GM23248 (cell line): ENCODE measurements around the gene TPCN1. TPM values are rescaled to one million over a fixed set of nuclear protein-coding genes. Genes with fewer than 3 reads are reported as not detected.

Experiments used
- DNase-seq: peaks from one replicate; pipeline ENCODE4 v3.0.0-alpha.2; 2015
- H2AFZ ChIP-seq: fragments of 200-600 bp; sonication (generic); 2 replicates; pipeline ENCODE4 v1.6.1; 2016; ENCODE audit warnings: antibody characterized with exemption
- H3F3A ChIP-seq: fragments of 200-600 bp; sonication (generic); 2 replicates; pipeline ENCODE4 v1.6.1; 2016; ENCODE audit warnings: mild to moderate bottlenecking, antibody characterized with exemption, mixed run types; ENCODE audit not compliant: insufficient read depth
- H3K27ac ChIP-seq: fragments of 200-600 bp; sonication (generic); 2 replicates; pipeline ENCODE4 v1.5.1; 2016; ENCODE audit warnings: mild to moderate bottlenecking
- H3K27me3 ChIP-seq: fragments of 200-600 bp; sonication (generic); replicated peaks from 2 replicates; pipeline ENCODE4 v1.6.1; 2016; ENCODE audit warnings: mild to moderate bottlenecking; ENCODE audit not compliant: insufficient read depth
- H3K36me3 ChIP-seq: fragments of 200-600 bp; sonication (generic); 2 replicates; pipeline ENCODE4 v1.6.1; 2016; ENCODE audit warnings: low read depth, mild to moderate bottlenecking
- H3K4me1 ChIP-seq: fragments of 200-600 bp; sonication (generic); 2 replicates; pipeline ENCODE4 v1.6.1; 2016; ENCODE audit warnings: mild to moderate bottlenecking; ENCODE audit not compliant: insufficient read depth
- H3K4me2 ChIP-seq: fragments of 200-600 bp; sonication (generic); one replicate; pipeline ENCODE4 v1.6.1; 2016; ENCODE audit warnings: mild to moderate bottlenecking; ENCODE audit not compliant: unreplicated experiment
- H3K4me3 ChIP-seq: fragments of 200-600 bp; sonication (generic); 2 replicates; pipeline ENCODE4 v1.5.1; 2016; ENCODE audit warnings: mild to moderate bottlenecking
- H3K79me2 ChIP-seq: fragments of 200-600 bp; sonication (generic); 2 replicates; pipeline ENCODE4 v1.6.1; 2016; ENCODE audit warnings: mild to moderate bottlenecking; ENCODE audit not compliant: insufficient read depth
- H3K9ac ChIP-seq: fragments of 200-600 bp; sonication (generic); 2 replicates; pipeline ENCODE4 v1.6.1; 2016; ENCODE audit warnings: mild to moderate bottlenecking
- H3K9me2 ChIP-seq: fragments of 200-600 bp; sonication (generic); 2 replicates; pipeline ENCODE4 v1.6.1; 2016; ENCODE audit warnings: mixed run types, mild to moderate bottlenecking, moderate library complexity; ENCODE audit not compliant: insufficient read depth
- H3K9me3 ChIP-seq: fragments of 200-600 bp; sonication (generic); one replicate; pipeline ENCODE4 v1.6.1; 2017; ENCODE audit warnings: low read depth
- H4K20me1 ChIP-seq: fragments of 200-600 bp; sonication (generic); 2 replicates; pipeline ENCODE4 v1.6.0; 2016; ENCODE audit not compliant: insufficient read depth
- EZH2 ChIP-seq: fragments of 200-600 bp; sonication (generic); IDR thresholded peaks from 2 replicates; pipeline ENCODE4 v1.6.1; 2018; ENCODE audit warnings: antibody characterized with exemption, mild to moderate bottlenecking; ENCODE audit not compliant: insufficient read depth, poor library complexity, severe bottlenecking
- EZH2phosphoT487 ChIP-seq: fragments of 200-600 bp; sonication (generic); IDR thresholded peaks from 2 replicates; pipeline ENCODE4 v1.6.1; 2018; ENCODE audit warnings: antibody characterized with exemption, moderate library complexity, mild to moderate bottlenecking, low read depth; ENCODE audit not compliant: insufficient read depth
- WGBS, 2 experiments: methylation state at CpG; one replicate each; pipeline ENCODE4 v1.1.6; 2015 to 2017; ENCODE audit warnings: low lambda C conversion rate in 2 of 2, low coverage in 1 of 2; ENCODE audit errors: missing lambda C conversion rate in 2 of 2; 5-methylcytosine and 5-hydroxymethylcytosine counted together
- in situ Hi-C: fragments of 300-500 bp; cut with MboI; formaldehyde crosslinking; loops from 2 replicates; pipeline ENCODE4 v1.15.0; 2020
- polyA plus RNA-seq: library from polyadenylated mRNA; unstranded; fragments of >200 nt; fragmentation: Nextera tagmentation; extraction: Ambion mirVana; gene quantifications from 2 replicates; pipeline ENCODE4 v1.2.1, GENCODE V29; 2016
- total RNA-seq: library from RNA; depleted of rRNA; stranded (reverse); fragments of >200 nt; shearing (Covaris generic); gene quantifications from 2 replicates; pipeline ENCODE4 v1.2.3, GENCODE V29; 2014

TPCN1 gene
- total and polyA plus RNA-seq, 2 experiments from 2014 or later, result 9.0 to 15.9 TPM

DNA sequence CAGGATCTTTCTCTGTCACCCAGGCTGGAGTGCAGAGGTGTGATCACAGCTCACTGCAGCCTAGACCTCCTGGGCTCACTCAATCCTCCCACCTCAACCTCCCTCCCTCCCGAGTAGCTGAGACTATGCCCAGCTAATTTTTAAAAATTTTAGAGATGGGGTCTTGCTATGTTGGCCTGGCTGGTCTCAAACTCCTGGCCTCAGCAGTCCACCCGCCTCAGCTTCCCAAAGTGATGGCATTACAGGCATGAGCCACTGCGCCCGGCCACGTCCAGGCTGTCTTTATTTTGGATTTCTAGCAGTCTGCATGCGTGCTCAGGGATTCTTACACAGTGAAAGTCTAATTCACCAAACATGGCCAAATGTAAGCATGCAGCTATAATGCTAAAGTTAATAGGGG lies 95.9 kb downstream of the TPCN1 start:
- Histone ChIP-seq H3K4me1 (no peaks in the 10 kb centered on the region), H3K4me3 (no peak overlapping the region), H3K9me3 (no peaks in the 10 kb centered on the region), H4K20me1 (no peaks in the 10 kb centered on the region), H3K36me3 (no peaks in the 10 kb centered on the region), H3K27ac (no peak overlapping the region), H3K9me2 (no peaks in the 10 kb centered on the region), H3K4me2 (no peak overlapping the region), H2AFZ (no peak overlapping the region), H3K9ac (no peak overlapping the region), H3K27me3 (no peaks in the 10 kb centered on the region), H3K79me2 (no peaks in the 10 kb centered on the region), H3F3A (peaks cover 3% of the 10 kb centered on the region; the same call in 1 of the 2 replicates)
- TF ChIP-seq EZH2phosphoT487, result no peak
- TF ChIP-seq EZH2, result no peak
- DNase-seq, result no peak
- WGBS, 2 experiments, result 83 to 87% methylated on average over 6 of the region's 6 CpGs
- in situ Hi-C loops, result no loop called here

DNA sequence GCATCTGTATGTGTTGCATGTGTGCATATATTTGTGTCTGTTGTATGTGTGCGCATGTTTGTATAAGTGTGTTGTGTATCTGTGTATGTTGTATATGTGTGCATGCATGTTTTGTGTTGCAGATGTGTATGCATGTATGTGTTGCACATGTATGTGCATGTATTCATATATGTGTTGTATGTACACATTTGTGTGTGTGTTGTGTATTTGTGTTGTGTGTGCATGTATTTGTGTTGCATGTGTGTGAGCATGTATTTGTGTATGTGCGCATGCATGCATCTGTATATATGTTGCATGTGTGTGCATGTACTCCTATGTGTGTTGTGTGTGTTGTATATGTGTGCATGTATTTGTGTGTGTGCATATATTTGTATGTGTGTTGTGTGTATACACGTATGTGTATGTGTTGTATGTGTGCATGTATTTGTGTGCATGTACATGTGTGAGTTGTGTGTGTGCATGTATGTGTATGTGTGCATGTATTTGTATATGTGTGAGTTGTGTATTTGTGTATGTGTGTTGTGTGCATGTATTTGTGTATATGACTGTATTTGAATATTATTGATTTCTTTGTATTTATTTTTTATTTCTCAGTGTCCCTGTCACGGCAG lies 96.9 kb downstream of the TPCN1 start:
- in situ Hi-C loops, result no loop called here
- Histone ChIP-seq H3K27ac (no peak overlapping the region), H3K9me3 (no peaks in the 10 kb centered on the region), H4K20me1 (no peaks in the 10 kb centered on the region), H3K4me3 (no peak overlapping the region), H3K4me2 (no peak overlapping the region), H3K9ac (no peak overlapping the region), H3K36me3 (no peaks in the 10 kb centered on the region), H3F3A (peaks cover 5% of the 10 kb centered on the region; the same call in 1 of the 2 replicates), H3K4me1 (no peaks in the 10 kb centered on the region), H3K9me2 (no peaks in the 10 kb centered on the region), H2AFZ (no peak overlapping the region), H3K79me2 (no peaks in the 10 kb centered on the region), H3K27me3 (no peaks in the 10 kb centered on the region)
- DNase-seq, result no peak
- WGBS, 2 experiments, result 98 to 100% methylated on average over 4 of the region's 4 CpGs
- TF ChIP-seq EZH2phosphoT487 (no peak), EZH2 (no peak)

DNA sequence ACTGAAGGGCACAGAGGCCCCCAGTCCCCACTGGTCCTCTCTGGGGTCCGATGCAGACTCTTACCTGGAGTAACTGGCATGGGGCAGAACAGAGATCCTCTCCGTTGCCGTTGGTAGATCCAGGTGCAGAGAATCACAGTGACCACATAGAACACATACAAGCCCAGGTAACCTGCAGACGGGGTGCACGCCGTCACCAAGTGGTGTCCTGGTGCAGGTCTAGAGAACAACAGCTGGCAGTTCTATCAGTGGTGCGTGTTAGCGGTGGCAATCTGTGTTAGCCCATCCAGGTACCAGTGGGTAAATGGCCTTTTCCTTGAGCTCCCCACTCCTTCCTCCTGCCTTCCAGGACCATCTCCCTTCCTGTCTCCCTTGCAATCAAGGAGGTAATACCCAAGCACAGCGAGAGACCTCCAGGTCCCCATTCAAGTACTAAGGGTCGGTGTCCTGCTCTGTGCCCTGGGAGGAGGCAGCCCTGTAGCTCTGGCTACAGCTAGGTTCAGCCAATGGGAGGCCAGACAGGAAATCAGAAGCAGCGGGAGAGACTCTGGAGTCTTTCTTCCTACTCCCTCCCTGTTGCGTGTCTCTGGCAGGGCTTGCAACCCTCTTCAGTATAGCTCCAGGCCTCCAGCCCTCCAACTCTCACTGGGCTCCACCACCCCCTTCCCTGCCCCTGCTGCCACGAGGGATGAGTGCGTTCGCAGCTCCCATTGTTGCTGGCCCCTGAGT lies 97.8 kb downstream of the TPCN1 start:
- Histone ChIP-seq H3F3A (peaks cover 5% of the 10 kb centered on the region; the same call in 1 of the 2 replicates), H3K9me3 (no peaks in the 10 kb centered on the region)
- TF ChIP-seq EZH2phosphoT487 (no peak), EZH2 (no peak)

DNA sequence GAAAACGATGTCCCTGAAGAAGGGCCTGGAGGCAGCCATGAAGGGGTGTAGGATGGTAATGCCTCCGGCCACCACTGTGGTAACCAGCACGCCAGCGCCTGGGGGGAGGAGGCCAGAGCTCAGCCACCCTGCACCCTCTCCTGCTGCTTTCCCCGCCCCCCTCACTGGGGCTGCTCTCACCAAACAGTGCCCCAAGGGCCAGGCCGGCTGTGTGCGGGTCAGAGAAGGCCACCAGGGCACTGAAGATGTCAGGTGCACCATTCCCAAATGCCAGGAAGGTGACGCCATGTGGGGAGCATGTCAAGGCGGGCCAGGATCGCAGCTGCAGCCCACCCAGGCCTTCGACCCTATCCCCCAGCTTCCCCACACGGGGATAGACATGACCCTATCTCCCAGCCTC lies 99.1 kb downstream of the TPCN1 start:
- DNase-seq, result no peak
- Histone ChIP-seq H4K20me1 (no peaks in the 10 kb centered on the region), H3K27ac (no peak overlapping the region), H2AFZ (no peak overlapping the region), H3F3A (peaks cover 5% of the 10 kb centered on the region; the same call in 1 of the 2 replicates), H3K9me3 (no peaks in the 10 kb centered on the region), H3K9me2 (no peaks in the 10 kb centered on the region), H3K9ac (no peak overlapping the region), H3K36me3 (no peaks in the 10 kb centered on the region), H3K79me2 (no peaks in the 10 kb centered on the region), H3K27me3 (no peaks in the 10 kb centered on the region), H3K4me2 (no peak overlapping the region), H3K4me1 (no peaks in the 10 kb centered on the region), H3K4me3 (no peak overlapping the region)
- in situ Hi-C loops, result no loop called here
- TF ChIP-seq EZH2phosphoT487 (no peak), EZH2 (no peak)
- 83 to 84% methylated on average over 11 to 12 of the region's 12 CpGs for WGBS, 2 experiments

More for the DNA sequence above, 97.8 kb downstream of the TPCN1 start:
- DNase-seq, result no peak
- no peaks in the 10 kb centered on the region for H3K36me3 ChIP-seq
- in situ Hi-C loops, result no loop called here
- H2AFZ ChIP-seq, result no peak overlapping the region
- H3K79me2 ChIP-seq, result no peaks in the 10 kb centered on the region
- no peaks in the 10 kb centered on the region for H3K4me1 ChIP-seq
- no peak overlapping the region for H3K4me3 ChIP-seq
- 91 to 95% methylated on average over 15 of the region's 15 CpGs for WGBS, 2 experiments
- no peak overlapping the region for H3K9ac ChIP-seq
- no peak overlapping the region for H3K27ac ChIP-seq
- H3K4me2 ChIP-seq, result no peak overlapping the region
- no peaks in the 10 kb centered on the region for H3K27me3 ChIP-seq
- no peaks in the 10 kb centered on the region for H4K20me1 ChIP-seq
- no peaks in the 10 kb centered on the region for H3K9me2 ChIP-seq
